Calu3 (cell line): ENCODE data around the gene NOXO1. TPM values are rescaled to one million over a fixed set of nuclear protein-coding genes. Genes with fewer than 3 reads are reported as not detected.
"Not testable (repeated sequence)": the region's sequence is repeated elsewhere in the genome, so short reads cannot be mapped to it uniquely, and the experiment has no call there.

Source experiments
- BruUV-seq: library from RNA; stranded (reverse); fragments of 400-500 nt; replicated peaks from 2 replicates; lab custom pipeline; 2021; lab: Mats Ljungman, UMichigan
- CTCF ChIA-PET: fragments of 300-600 bp; sonication (Branson Sonifier 250); formaldehyde crosslinking; loops from one replicate; lab custom pipeline; 2022; ENCODE audit warnings: antibody characterized with exemption; lab: Charles Lee
- DNase-seq: peaks from one replicate; pipeline ENCODE4 v3.0.0; 2022
- H3K27ac Mint-ChIP-seq: one replicate; pipeline ENCODE4 v1.8.0; 2022; ENCODE audit warnings: mixed read lengths; ENCODE audit not compliant: unreplicated experiment
- H3K27me3 Mint-ChIP-seq: one replicate; pipeline ENCODE4 v1.8.0; 2022; ENCODE audit warnings: mixed read lengths; ENCODE audit not compliant: unreplicated experiment
- H3K36me3 Mint-ChIP-seq: one replicate; pipeline ENCODE4 v1.8.0; 2022; ENCODE audit warnings: mild to moderate bottlenecking, moderate library complexity, mixed read lengths; ENCODE audit not compliant: insufficient read depth, unreplicated experiment
- H3K4me1 Mint-ChIP-seq: one replicate; pipeline ENCODE4 v1.8.0; 2022; ENCODE audit warnings: mild to moderate bottlenecking, low read depth, mixed read lengths; ENCODE audit not compliant: unreplicated experiment
- H3K4me3 Mint-ChIP-seq: one replicate; pipeline ENCODE4 v1.8.0; 2022; ENCODE audit warnings: mild to moderate bottlenecking, low read depth, moderate library complexity, mixed read lengths; ENCODE audit not compliant: unreplicated experiment
- H3K9me3 Mint-ChIP-seq: one replicate; pipeline ENCODE4 v1.8.0; 2022; ENCODE audit warnings: low read depth, mixed read lengths; ENCODE audit not compliant: unreplicated experiment
- CTCF ChIP-seq: fragments of 200-600 bp; IDR thresholded peaks from one replicate; pipeline ENCODE4 v1.8.0; 2022; ENCODE audit warnings: antibody characterized with exemption; ENCODE audit not compliant: unreplicated experiment
- intact Hi-C: fragments of 100-400 bp; cut with micrococcal nuclease; formaldehyde crosslinking; loops from one replicate; pipeline ENCODE4 v1.10.0; 2022; ENCODE audit not compliant: unreplicated experiment
- total RNA-seq: library from RNA; stranded (reverse); gene quantifications from 2 replicates; pipeline ENCODE4 v1.2.3, GENCODE V29; 2022

Gene NOXO1
- total RNA-seq, 1 experiment from 2014 or later: 11.8 TPM

GRCh38 chr16:1957434-1958142 is 23.7 kb downstream of the NOXO1 start:
- H3K36me3 Mint-ChIP-seq: peaks cover 37% of the 10 kb centered on the region
- H3K9me3 Mint-ChIP-seq, intact Hi-C loops, DNase-seq, BruUV-seq, H3K4me3 Mint-ChIP-seq, H3K27ac Mint-ChIP-seq: not testable (repeated sequence)
- H3K27me3 Mint-ChIP-seq: peaks cover 21% of the 10 kb centered on the region
- peaks cover 12% of the 10 kb centered on the region for H3K4me1 Mint-ChIP-seq
- CTCF ChIA-PET: interaction anchor here (1.0 kb wide), 1 partner anchor 14 kb away, joined by 3 read pairs; the partner anchor contains the start of gene MSRB1

GRCh38 chr16:1953734-1954133 is 27.5 kb downstream of the NOXO1 start:
- H3K4me1 Mint-ChIP-seq: no peaks in the 10 kb centered on the region
- intact Hi-C loops: no loop called here
- CTCF ChIA-PET: no interaction called here
- no peaks in the 10 kb centered on the region for H3K36me3 Mint-ChIP-seq
- H3K27me3 Mint-ChIP-seq: peaks cover 21% of the 10 kb centered on the region
- no peaks in the 10 kb centered on the region for H3K9me3 Mint-ChIP-seq
- DNase-seq: no peak
- H3K4me3 Mint-ChIP-seq: no peak overlapping the region
- no TSS peak for BruUV-seq
- TF ChIP-seq CTCF: no peak
- H3K27ac Mint-ChIP-seq: no peak overlapping the region

GRCh38 chr16:1950559-1950958 is 30.7 kb downstream of the NOXO1 start:
- no TSS peak for BruUV-seq
- Mint-ChIP-seq H3K27me3 (peaks cover 12% of the 10 kb centered on the region), H3K36me3 (no peaks in the 10 kb centered on the region), H3K4me3 (no peak overlapping the region), H3K27ac (no peak overlapping the region), H3K4me1 (no peaks in the 10 kb centered on the region), H3K9me3 (no peaks in the 10 kb centered on the region)
- intact Hi-C loops: no loop called here
- DNase-seq: no peak
- CTCF ChIA-PET: no interaction called here
- TF ChIP-seq CTCF: no peak

- Mint-ChIP-seq H3K9me3 (no peaks in the 10 kb centered on the region), H3K4me1 (no peaks in the 10 kb centered on the region), H3K36me3 (no peaks in the 10 kb centered on the region), H3K4me3 (no peak overlapping the region), H3K27ac (no peak overlapping the region), H3K27me3 (peaks cover 10% of the 10 kb centered on the region)
- no peak for DNase-seq
- BruUV-seq: no TSS peak
- CTCF ChIA-PET: no interaction called here
- intact Hi-C loops: no loop called here
- no peak for TF ChIP-seq CTCF
These were observed 31.2 kb downstream of the NOXO1 start for GRCh38 chr16:1950047-1950446.

- no peak overlapping the region for H3K4me3 Mint-ChIP-seq
- BruUV-seq: no TSS peak
- CTCF ChIA-PET: interaction anchor here (0.6 to 0.7 kb wide), 2 partner anchors 63 to 909 kb away, joined by 3 to 4 read pairs; no protein-coding TSS in a partner anchor
These were observed 31.8 kb downstream of the NOXO1 start for GRCh38 chr16:1949507-1949906.

More at GRCh38 chr16:1949507-1949906, 31.8 kb downstream of the NOXO1 start:
- no peaks in the 10 kb centered on the region for H3K9me3 Mint-ChIP-seq
- DNase-seq: no peak
- intact Hi-C loops: no loop called here
- no peak for TF ChIP-seq CTCF
- H3K27me3 Mint-ChIP-seq: peaks cover 4% of the 10 kb centered on the region
- H3K36me3 Mint-ChIP-seq: peaks cover 1% of the 10 kb centered on the region
- H3K27ac Mint-ChIP-seq: no peak overlapping the region
- no peaks in the 10 kb centered on the region for H3K4me1 Mint-ChIP-seq
